Measurements from ENCODE around the gene TERT.
"Not testable (repeated sequence)": the region's sequence is repeated elsewhere in the genome, so short reads cannot be mapped to it uniquely, and the experiment has no call there.

The TERT gene

DNA sequence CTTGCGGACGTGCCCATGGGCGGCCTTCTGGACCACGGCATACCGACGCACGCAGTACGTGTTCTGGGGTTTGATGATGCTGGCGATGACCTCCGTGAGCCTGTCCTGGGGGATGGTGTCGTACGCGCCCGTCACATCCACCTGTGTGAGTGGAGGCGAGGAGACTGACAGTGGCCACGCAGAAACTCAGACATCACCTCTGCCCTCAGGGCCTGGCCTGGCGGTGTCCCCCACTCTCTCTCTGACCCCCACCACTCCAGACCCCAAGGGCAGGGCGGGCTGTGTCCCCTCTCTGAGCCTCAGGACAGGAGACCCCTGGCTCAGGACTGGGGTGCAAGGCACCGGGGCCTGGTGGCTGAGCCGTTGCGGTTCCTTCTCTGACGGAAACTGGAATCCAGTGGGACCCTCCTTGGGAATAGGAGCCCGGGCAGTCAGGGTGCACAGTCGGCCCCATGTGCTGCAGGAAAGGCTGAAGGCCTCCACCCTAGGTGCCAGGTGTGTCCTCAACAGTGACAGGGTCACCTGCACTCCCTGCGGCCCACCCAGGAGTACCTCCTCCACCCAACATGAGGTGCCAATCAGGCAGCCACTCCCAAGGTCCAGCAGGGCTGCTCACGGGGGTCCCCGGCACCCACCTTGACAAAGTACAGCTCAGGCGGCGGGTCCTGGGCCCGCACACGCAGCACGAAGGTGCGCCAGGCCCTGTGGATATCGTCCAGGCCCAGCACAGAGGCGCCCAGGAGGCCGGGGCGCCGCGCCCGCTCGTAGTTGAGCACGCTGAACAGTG lies 16.0 kb downstream of the TERT start:
- no peak for DNase-seq (ENCODE audit: low read depth in 2 of 2)

DNA sequence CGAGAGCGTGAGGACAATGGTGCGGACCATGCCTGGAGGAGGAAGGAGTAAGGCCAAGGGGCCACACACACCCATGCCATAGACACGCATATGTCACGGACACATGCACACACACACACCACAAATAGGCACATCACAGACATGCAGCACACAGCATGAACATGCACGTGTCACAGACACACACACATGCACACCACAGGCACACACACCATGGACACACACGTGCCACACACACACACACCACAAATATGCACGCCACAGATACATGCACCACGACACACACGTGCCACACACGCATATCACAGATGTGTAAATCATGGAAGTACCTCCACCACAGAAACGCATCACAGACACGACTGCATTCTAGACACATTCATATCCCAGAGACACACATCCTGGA lies 16.7 kb downstream of the TERT start:
- DNase-seq (ENCODE audit: low read depth in 2 of 2) = no peak

DNA sequence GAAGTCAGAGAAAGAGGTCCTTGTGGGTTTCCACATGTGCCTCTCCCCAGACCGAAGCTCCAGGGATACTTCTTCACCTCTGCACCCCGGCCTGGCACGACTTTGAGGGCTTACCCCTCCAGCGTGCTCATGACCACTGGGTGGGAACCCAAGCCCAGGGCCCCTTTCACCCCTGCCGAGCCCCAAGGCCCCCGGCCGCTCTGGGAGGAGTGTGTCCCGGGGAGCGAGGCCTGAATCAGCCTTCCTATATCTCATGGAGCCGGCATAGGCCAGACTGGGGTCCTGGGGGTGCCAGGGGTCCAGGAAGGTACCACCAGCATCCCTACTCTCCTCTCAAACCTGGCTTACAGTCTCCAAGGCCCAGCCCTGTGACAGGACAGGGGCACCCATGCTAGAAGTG lies 17.1 kb downstream of the TERT start:
- no peak for DNase-seq (ENCODE audit: low read depth in 2 of 2)

DNA sequence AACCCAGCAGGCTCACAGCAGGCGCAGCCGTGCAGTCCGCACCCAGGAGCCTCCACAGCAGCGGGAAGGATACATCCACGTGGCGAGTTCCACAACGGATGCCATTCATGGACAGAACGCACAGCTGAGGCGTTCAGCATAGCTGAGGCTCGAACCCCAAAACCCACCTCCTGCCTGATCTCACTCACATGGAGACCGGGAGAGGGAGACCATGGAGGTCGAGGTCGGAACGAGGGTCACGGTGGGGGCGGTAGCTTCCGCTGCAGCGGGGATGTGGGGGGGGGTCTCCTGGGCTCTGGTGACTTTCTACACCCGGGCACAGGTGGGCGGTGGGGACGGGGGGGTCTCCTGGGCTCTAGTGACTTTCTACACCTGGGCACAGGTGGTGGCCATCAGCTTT lies 17.5 kb downstream of the TERT start:
- DNase-seq (ENCODE audit: low read depth in 2 of 2) = no peak

DNA sequence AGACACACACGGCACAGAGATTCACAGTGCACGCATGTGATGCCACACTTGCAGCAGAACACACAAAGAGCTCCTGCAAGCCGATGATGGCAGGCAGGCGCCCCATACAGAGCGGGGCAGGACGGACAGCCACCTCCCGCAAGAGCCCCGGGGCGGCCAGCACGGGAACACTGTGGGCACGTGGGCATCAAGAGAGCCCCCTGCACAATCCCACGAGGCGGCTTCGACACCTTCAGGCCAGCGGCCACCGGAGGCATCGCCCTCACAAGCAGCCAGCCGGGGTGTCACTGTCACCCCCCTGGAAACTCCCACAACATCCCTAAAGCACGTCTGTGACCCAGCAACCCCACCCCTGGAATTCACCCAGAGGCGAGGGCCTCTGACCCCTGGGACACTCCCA lies 17.9 kb downstream of the TERT start:
- DNase-seq (ENCODE audit: low read depth in 2 of 2) = no peak

DNA sequence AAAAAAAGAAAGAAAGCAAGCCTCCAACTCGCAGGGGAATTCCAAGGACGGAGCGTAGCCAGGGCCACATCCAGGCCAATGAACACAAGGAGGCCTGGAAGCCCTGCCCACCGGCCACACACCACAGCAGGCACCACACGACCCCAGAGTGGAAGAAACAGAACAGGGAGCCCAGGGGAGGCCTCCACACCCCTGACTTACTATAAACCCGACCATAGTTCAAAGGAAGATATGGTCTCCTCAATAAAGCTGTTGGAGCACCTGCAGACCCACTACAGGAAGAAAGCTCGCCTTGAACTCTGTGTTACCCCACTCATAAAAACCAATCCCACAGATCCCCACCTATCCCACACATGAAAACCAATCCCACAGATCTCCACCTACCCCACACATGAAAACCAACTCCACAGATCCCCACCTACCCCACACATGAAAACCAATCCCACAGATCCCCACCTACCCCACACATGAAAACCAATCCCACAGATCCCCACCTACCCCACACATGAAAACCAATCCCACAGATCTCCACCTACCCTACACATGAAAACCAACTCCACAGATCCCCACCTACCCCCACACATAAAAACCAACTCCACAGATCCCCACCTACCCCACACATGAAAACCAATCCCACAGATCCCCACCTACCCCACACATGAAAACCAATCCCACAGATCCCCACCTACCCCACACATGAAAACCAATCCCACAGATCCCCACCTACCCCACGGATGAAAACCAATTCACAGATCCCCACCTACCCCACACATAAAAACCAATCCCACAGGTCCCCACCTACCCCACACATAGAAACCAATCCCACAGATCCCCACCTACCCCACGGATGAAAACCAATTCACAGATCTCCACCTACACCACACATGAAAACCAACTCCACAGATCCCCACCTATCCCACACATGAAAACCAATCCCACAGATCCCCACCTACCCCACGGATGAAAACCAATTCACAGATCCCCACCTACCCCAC lies 19.2 kb downstream of the TERT start:
- DNase-seq (ENCODE audit: low read depth in 2 of 2) = not testable (repeated sequence)

DNA sequence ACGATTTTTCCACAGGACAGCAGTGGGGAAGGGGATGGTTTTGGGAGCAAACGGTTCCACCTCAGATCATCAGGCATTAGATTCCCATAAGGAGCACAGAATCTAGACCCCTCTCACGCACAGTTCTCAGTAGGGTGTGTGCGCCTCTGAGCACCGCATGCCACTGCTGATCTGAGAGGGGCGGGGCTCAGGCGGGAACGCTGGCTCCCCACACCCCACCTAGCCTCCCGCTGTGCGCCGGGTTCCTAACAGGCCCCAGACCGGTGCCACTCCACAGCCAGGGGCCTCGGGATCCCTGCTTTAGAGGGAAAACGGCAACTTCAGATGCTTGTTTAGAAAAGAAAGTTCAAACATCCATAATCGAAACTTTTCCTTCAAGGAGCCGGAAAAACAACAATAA lies 20.4 kb downstream of the TERT start:
- DNase-seq (ENCODE audit: low read depth in 2 of 2) = no peak

DNA sequence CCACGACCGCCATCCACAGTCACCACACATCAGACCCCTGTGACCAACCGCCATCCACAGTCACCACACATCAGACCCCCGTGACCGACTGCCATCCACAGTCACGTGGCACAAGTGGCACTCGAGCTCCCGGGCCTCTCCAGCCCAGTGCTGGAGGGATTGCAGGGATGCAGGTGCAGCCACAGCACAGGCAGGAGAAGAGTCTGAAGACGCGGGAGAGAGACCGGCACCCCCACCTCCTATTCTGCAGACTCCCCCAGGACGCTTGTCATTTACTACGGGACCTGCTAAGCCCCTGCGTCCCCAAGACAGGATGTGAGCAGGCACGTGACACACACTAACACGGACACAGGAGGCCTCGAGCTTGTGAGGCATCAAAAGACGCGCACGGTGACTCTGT lies 21.1 kb downstream of the TERT start:
- DNase-seq (ENCODE audit: low read depth in 2 of 2) = no peak

DNA sequence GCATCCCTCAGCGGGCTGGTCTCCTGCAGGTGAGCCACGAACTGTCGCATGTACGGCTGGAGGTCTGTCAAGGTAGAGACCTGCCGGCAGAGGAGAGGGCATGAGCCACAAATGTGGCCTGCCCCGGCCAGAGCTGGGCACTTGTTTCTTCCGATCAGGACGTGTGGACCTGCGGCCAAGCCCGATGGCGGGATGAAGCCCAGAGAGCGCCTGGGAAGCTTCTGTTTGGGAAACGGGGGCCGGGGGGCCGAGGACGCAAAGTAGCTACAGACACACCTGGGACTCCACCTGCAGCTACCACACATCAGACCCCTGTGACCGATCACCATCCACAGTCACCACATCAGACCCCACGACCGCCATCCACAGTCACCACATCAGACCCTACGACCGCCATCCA lies 22.7 kb downstream of the TERT start:
- DNase-seq (ENCODE audit: low read depth in 2 of 2) = no peak

DNA sequence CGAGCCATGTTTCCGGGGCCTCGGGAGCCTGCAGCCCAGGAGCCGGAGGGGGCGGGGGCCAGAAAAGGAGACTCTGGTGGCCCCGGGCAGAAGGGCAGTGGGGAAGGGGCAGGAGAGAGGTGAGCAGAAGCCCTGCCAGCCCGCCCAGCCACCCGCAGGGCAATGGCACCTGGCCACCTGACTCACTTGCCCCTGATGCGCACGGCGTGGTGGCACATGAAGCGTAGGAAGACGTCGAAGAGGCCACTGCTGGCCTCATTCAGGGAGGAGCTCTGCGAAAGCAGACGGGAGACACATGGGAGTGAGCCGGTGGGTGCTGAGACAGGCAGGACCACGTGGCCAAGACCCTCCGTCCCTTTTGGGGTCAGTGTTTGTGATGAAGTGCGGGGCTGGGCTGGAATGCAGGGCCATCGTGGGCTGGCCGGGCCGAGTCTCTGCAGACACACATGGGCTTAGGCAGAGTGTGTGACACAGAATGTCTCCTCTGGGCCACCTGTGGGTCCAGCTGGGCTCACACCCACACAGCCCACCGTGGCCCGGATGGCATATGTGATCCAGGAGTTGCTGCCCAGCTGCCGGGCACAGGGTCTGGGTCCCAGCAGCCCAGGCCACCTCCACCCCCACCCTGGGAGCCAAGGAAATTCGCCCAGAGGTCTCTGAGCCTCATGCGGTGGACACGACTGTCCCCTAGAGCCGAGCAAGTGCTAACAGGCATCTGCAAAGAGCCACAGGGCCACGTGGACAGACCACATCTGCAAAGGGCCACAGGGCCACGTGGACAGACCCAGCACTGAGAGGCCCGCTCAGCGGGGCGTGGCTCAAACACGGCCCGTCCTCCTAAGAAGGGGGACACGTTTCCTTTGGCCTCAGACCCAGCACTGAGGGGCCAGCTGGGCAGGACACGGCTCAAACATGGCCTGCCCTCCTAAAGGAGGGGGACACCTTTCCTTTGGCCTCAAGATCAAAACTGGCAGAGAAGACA lies 23.6 kb downstream of the TERT start:
- no peak for DNase-seq (ENCODE audit: low read depth in 2 of 2)

DNA sequence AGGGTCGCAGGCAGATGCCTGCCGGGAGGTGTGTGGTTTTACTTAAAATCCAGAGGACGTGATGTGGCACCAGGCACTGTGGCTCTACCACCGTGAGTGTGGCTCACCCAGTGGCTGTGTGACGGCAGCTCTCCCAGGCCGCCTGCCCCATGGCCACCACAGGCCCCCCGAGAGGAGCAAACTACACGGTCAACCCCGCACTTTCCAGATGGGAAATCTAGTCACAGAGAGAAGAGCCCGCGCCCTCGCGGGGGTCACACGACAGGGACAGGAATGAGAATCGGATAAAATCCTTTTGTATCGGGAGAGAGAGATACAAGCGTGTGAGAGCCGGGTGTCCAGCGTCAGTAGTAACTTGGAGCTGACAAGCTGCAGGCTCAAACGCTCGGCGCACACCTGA lies 24.4 kb downstream of the TERT start:
- no peak for DNase-seq (ENCODE audit: low read depth in 2 of 2)

DNA sequence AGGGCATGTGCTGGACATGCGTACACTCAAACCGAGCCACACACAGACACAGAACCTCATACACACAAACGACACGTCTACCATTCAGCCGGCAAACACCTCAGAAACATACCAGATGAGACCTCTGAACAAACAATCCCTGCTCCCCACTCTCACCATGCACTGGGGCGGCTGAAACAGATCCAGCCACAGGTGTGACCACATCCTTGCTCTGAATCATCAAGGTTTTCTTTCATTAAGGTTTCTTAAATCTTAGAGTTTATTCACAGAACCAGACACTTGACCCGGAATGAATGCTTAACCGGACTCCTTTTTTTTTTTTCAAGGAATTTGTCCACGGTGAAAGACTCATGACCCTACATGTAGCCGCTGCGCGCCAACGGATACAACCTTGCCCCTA lies 26.2 kb downstream of the TERT start:
- DNase-seq (ENCODE audit: low read depth in 2 of 2) = peak in 1 of 2 donors; percentile 23

DNA sequence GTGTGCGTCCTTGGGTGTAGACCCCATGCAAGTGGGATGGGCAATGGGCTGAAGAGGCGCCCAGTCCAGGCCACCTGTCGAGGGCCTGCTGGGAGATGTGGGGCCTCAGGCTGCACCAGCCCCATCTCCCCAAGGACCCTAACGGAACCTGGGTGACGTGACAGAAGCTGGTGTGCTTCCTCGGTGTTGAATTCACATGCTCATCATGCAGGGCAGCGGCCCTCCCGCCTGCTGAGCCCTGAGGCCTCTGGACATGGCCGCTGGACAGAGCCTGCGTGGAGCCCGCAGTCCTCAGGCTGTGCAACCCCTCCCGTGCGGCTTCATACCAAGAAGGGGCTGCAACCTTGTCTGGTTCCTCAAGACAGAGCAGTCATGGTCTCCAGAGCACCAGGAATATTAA lies 26.8 kb downstream of the TERT start:
- DNase-seq (ENCODE audit: low read depth in 2 of 2) = no peak

DNA sequence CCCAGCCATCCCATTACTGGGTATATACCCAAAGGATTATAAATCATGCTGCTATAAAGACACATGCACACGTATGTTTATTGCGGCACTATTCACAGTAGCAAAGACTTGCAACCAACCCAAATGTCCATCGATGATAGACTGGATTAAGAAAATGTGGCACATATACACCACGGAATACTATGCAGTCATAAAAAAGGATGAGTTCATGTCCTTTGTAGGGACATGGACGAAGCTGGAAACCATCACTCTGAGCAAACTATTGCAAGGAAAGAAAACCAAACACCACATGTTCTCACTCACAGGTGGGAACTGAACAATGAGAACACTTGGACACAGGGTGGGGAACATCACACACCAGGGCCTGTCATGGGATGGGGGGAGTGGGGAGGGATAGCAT lies 27.4 kb downstream of the TERT start:
- DNase-seq (ENCODE audit: low read depth in 2 of 2) = not testable (repeated sequence)

DNA sequence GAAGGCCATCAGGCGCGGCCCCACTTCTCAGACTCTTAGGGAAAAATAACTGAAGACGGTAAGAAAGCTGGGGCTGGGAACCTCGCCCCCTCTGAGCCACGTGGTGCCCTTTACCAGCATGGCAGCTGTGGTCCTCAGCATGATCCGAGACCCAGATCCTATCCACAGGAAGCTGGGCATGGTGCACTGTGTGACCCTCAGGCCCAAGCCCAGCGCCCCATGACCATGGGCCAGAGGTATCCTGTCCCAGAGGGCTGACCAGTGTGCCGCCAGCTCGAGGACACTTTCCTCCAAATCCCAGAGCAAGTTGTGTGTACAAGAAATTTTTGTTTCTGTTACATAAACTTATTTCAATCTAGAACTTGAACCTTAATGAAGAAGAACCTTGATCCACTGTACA lies 28.1 kb downstream of the TERT start:
- DNase-seq (ENCODE audit: low read depth in 2 of 2) = no peak

DNA sequence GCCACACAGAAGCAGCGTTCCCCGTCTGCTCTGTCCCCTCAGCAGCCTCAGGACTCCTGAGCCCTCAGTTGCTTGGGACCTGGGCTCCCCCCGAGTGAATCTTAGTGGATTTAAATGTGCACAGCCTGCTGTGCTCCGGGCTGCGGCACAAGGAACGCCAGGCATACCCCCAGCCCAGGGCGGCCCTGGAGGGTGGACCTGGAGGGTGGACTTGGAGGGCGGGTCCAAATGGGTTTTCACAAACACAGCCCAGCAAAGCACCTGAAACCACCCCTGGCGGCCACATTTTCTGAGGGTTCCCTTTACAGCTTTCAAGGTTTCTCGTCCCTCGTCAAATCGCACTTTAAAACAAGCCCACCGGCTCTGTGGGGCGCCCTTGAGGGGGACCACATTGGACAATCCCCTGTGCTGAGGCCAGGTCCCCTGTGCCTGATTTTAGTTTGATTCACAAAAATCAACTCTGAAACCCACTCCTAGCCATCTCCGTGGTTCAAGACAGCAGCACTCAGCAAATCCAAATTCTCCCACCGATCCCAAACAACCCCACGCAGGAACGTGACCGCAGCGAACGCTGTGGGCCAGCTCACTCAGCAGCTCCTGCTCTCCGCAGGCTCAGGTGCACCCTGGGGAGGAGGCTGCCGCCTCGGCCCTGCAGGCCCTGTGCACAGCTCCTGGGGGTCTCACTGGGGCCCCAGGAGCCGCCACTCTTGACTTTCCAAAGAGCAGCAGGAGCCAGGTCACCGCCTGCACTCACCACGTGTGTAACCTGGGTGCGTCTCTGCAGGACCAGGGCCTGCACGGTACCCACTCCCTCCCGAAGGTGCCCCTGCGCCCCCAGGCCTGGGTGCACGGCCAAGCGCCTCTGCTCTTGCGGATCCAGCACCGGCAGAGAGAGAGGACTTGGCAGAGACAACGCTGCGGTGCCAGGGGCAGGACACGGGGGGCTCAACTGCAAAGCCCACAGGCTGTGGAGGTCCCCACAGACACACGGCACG lies 29.1 kb downstream of the TERT start:
- DNase-seq (ENCODE audit: low read depth in 2 of 2) = no peak

DNA sequence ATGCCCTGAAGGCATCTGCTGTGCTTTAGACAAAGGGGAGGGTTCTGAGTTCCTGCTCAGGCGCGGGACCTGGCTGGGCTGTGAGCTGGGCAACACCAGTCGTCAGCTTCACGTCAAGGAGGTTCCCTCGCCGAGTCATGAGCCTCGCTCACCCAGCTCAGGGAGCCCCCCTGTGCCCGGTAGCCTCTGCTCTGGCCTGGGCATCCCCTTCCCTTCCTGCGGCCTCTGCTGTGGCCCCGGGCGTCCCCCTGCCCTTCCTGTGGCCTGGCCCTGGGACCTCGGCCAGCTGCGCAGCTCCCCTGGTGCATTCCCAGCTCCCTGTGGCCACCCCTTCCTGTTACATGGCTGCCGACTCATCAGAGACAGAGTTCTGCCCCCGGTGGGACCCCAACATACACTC lies 29.8 kb downstream of the TERT start:
- no peak for DNase-seq (ENCODE audit: low read depth in 2 of 2)

DNA sequence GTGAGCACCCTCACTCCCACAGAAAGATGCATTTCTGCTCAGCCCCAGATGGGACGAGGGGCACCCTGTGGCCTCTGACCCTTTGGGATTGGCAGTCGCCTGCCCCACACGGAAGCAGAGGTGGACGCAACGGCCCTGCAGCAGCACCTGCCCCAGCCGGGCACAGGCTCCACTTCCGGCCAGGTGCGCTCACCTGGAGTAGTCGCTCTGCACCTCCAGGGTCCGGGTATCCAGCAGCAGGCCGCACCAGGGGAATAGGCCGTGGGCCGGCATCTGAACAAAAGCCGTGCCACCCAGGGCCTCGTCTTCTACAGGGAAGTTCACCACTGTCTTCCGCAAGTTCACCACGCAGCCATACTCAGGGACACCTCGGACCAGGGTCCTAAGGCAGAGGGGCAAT lies 30.7 kb downstream of the TERT start:
- no peak for DNase-seq (ENCODE audit: low read depth in 2 of 2)

DNA sequence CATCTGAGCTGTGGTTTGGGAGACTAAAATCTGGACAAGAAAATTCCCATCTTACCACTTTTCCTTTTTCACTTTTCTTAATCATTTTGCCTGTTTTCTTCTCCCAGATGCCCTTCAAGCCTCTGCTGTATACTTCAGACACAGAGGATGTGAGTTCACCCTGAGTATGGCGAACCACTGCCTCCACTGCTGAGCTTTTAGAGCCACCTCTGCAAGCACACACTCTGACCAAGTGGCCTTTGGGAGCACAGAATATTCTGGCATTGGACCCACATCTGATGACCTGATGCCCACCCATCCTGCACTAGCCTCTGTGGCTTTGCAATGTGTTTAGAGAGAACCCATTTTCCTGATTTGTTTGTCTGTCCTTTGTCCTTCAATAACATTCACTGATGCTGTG lies 32.5 kb downstream of the TERT start:
- DNase-seq (ENCODE audit: low read depth in 2 of 2) = no peak

DNA sequence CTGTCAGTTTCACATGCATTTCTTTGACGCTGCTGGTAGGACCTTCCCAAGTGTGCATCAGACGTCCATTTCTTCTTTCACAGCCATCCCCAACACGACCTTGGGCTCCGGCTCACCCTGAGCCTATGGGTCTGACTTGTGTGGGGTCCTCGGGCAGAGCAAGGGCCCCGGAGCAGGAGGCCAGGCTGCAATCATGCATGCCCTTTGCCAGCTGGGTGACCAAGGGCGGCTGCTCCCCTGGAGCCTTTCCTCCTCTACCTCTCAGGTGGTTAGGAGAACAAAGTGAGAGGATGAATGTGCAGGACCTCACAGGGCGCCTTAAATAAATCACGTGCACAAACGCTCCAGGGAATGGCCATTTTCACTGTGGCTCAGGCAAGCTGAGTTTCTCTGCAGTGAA lies 33.2 kb downstream of the TERT start:
- no peak for DNase-seq (ENCODE audit: low read depth in 2 of 2)
